Cardiac muscle cell (in vitro differentiated cells and primary cell): ENCODE results near the gene CDV3. TPM values are rescaled to one million over a fixed set of nuclear protein-coding genes. Genes with fewer than 3 reads are reported as not detected.

Source experiments
- DNase-seq, 2 donors: peaks; one replicate each; pipeline versions ENCODE4 v3.0.0 to v3.0.0-alpha.2; 2010 to 2017; ENCODE audit warnings: low read depth in 1 of 2, low spot score in 1 of 2
- H3K27ac ChIP-seq: fragments of 200-600 bp; sonication (generic); 2 replicates; pipeline ENCODE4 v1.5.1; 2016
- H3K27me3 ChIP-seq: fragments of 200-600 bp; sonication (generic); 2 replicates; pipeline ENCODE4 v1.6.0; 2016; ENCODE audit warnings: control low read depth
- H3K36me3 ChIP-seq: fragments of 200-600 bp; sonication (generic); 2 replicates; pipeline ENCODE4 v1.5.1; 2016; ENCODE audit warnings: control low read depth
- H3K4me1 ChIP-seq: fragments of 200-600 bp; sonication (generic); 2 replicates; pipeline ENCODE4 v1.8.1; 2017; ENCODE audit warnings: low read depth, mild to moderate bottlenecking, mixed run types
- H3K4me3 ChIP-seq: fragments of 200-600 bp; sonication (generic); 2 replicates; pipeline ENCODE4 v1.5.1; 2016; ENCODE audit warnings: mild to moderate bottlenecking
- H3K9me3 ChIP-seq: fragments of 200-600 bp; sonication (generic); 2 replicates; pipeline ENCODE4 v1.5.1; 2017; ENCODE audit warnings: low read depth, mild to moderate bottlenecking, control low read depth
- CTCF ChIP-seq: IDR thresholded peaks from 2 replicates; pipeline ENCODE4 v1.5.1; 2012; ENCODE audit warnings: low read depth, mild to moderate bottlenecking, low read length
- polyA plus RNA-seq: library from polyadenylated mRNA; unstranded; fragments of >200 nt; fragmentation: Nextera tagmentation; extraction: Ambion mirVana; gene quantifications from 2 replicates; pipeline ENCODE4 v1.2.1, GENCODE V29; 2016
- total RNA-seq: library from RNA; depleted of rRNA; stranded (reverse); fragments of >200 nt; gene quantifications from 2 replicates; pipeline ENCODE4 v1.2.3, GENCODE V29; 2016

CDV3 gene
- total and polyA plus RNA-seq, 2 experiments from 2014 or later: 56.7 to 100 TPM

GRCh38 chr3:133591271-133591742 lies 17.8 kb downstream of the CDV3 start:
- Histone ChIP-seq H3K9me3 (no peaks in the 10 kb centered on the region), H3K36me3 (peaks cover 32% of the 10 kb centered on the region), H3K27ac (no peak overlapping the region), H3K4me3 (no peak overlapping the region), H3K4me1 (no peaks in the 10 kb centered on the region), H3K27me3 (no peaks in the 10 kb centered on the region)
- no peak for TF ChIP-seq CTCF
- peak in 1 of 2 donors; percentile 68 for DNase-seq

GRCh38 chr3:133592843-133593242 lies 19.4 kb downstream of the CDV3 start:
- DNase-seq: no peak
- Histone ChIP-seq H3K27ac (no peak overlapping the region), H3K36me3 (peaks cover 18% of the 10 kb centered on the region), H3K4me1 (no peaks in the 10 kb centered on the region), H3K4me3 (no peak overlapping the region), H3K9me3 (no peaks in the 10 kb centered on the region), H3K27me3 (no peaks in the 10 kb centered on the region)
- TF ChIP-seq CTCF: no peak

GRCh38 chr3:133593243-133593642 lies 19.8 kb downstream of the CDV3 start:
- H3K9me3 ChIP-seq: no peaks in the 10 kb centered on the region
- H3K36me3 ChIP-seq: peaks cover 14% of the 10 kb centered on the region
- H3K4me1 ChIP-seq: no peaks in the 10 kb centered on the region
- DNase-seq: no peak
- no peak overlapping the region for H3K4me3 ChIP-seq
- H3K27me3 ChIP-seq: no peaks in the 10 kb centered on the region
- TF ChIP-seq CTCF: no peak
- H3K27ac ChIP-seq: no peak overlapping the region

GRCh38 chr3:133595341-133595740 lies 21.9 kb downstream of the CDV3 start:
- H3K27ac ChIP-seq: no peak overlapping the region

GRCh38 chr3:133598405-133598804 lies 24.9 kb downstream of the CDV3 start:
- Histone ChIP-seq H3K4me1 (no peaks in the 10 kb centered on the region), H3K4me3 (no peak overlapping the region), H3K27ac (no peak overlapping the region), H3K9me3 (no peaks in the 10 kb centered on the region), H3K27me3 (no peaks in the 10 kb centered on the region), H3K36me3 (no peaks in the 10 kb centered on the region)
- no peak for DNase-seq
- no peak for TF ChIP-seq CTCF

More at GRCh38 chr3:133595341-133595740, 21.9 kb downstream of the CDV3 start:
- H3K9me3 ChIP-seq: no peaks in the 10 kb centered on the region
- no peaks in the 10 kb centered on the region for H3K4me1 ChIP-seq
- no peaks in the 10 kb centered on the region for H3K36me3 ChIP-seq
- no peaks in the 10 kb centered on the region for H3K27me3 ChIP-seq
- H3K4me3 ChIP-seq: no peak overlapping the region
- no peak for DNase-seq
- TF ChIP-seq CTCF: no peak

- Histone ChIP-seq H3K4me1 (no peaks in the 10 kb centered on the region), H3K27ac (no peak overlapping the region), H3K4me3 (no peak overlapping the region), H3K27me3 (no peaks in the 10 kb centered on the region), H3K36me3 (no peaks in the 10 kb centered on the region), H3K9me3 (no peaks in the 10 kb centered on the region)
- no peak for DNase-seq
- no peak for TF ChIP-seq CTCF
These were observed 25.8 kb downstream of the CDV3 start for GRCh38 chr3:133599280-133599679.
